Measurements from ENCODE around the gene COL23A1. TPM values are rescaled to one million over a fixed set of nuclear protein-coding genes. Genes with fewer than 3 reads are reported as not detected.
A peak's percentile ranks its signal among the peaks of the same experiment; 100 is the strongest.

The COL23A1 gene
- polyA plus RNA-seq, 2 of the 4 experiments (the other 2 are of a cell fraction): not detected

DNA sequence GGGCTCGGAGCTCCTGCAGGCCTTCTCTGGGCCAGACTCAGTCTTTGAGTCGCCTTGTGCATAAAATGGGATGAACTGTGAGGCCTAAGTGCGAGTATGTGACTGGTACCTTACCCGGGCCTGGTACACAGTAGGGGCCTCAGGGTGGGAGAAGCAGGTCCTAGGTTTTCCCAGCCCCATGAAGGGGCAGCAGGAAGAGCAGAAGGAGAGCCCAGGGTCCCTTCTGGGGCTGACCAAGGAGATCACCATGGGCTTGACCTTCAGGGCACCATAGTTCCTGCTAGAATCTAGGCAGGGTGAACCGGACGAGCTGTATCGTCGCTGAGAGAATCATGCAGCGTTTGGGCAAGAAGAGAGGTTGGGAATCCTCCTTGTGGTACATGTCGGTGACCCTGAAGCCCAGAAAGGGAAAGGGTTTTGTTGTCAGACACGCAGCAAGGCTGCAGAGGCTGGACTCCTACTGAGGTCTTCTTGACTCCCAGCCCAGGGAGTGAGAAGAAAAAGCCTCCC, 357.2 kb downstream of the COL23A1 start:
- TF ChIP-seq RNF2 (IDR thresholded peaks at IDR 0.05; ENCODE audit: borderline replicate concordance, low read depth): no peak
- no peak for TF ChIP-seq NPAS2 (CRISPR knock-in tag; IDR thresholded peaks at IDR 0.05; ENCODE audit: borderline replicate concordance)
- TF ChIP-seq TFCP2L1 (CRISPR knock-in tag; IDR thresholded peaks at IDR 0.05): no peak
- TF ChIP-seq PHF8 (IDR thresholded peaks at IDR 0.05; ENCODE audit: borderline replicate concordance, low read depth): 0 out of 2 replicates have a peak, but pooled peaks have one; percentile 31
- H3K9me3 ChIP-seq: no peaks in the 10 kb centered on the region
- DNase-seq (ENCODE audit: low read depth in 1 of 2, low spot score in 1 of 2): no peak
- POLR2A ChIA-PET: interaction anchor here (1.4 to 2.3 kb wide), 2 partner anchors 20 to 29 kb away, joined by 4 to 14 read pairs; partner anchors contain the start of gene HNRNPAB
- CTCF ChIA-PET: interaction anchor here (1.6 kb wide), 1 partner anchor 12 kb away, joined by 4 read pairs; no protein-coding TSS in a partner anchor
- H3K27ac ChIP-seq: peak overlapping the region; percentile 91 to 96
- peaks cover 18% of the 10 kb centered on the region for H3K4me1 ChIP-seq
- peak overlapping the region; percentile 93 for H3K4me3 ChIP-seq
- WGBS (ENCODE audit: missing lambda C conversion rate): 77% methylated on average over 11 of the region's 11 CpGs
- ATAC-seq: peak; percentile 25 to 36; a peak in 5 of 6 replicates
- FAIRE-seq: no peak
- peak overlapping the region; percentile 99 for H3K4me2 ChIP-seq

DNA sequence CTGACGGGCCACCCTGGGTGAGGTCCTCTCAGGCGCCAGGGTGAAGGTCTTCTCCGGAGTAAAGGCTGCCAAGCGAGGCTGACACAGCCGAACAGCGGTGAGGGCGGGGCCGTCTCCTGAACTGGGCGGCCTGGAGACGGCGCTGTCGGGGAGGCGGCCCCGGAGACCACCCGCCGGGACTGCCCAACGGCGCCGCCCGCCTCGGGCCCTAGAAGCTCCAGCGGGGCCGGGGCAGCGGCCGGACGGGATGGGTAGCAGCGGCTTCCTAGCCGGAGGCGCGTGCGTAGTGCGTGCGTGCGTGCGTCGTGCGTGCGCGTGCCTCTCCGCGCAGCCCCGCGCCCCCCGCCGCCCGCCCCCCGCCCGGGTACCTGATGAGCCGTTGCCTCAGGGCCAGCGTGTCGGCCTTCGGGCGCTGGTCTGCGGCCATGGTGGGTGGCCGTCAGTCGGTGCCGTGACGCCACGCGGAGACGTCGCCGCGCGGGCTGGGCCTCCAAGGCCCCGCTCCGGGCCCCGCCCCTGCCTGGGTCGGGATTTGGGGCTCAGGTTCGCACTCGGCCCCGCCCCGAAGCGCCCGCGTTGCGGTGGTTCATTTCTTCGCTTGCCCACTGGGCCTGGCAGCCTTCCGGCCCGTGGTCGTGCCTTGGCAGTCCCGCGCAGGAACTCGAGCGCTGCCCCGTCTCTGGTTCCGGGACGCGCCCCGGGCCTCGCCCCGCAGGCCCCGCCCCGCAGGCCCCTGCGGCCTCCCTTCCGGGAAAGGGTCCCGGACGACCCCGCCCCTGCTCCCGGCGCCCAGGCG, 357.9 kb downstream of the COL23A1 start, which contains the start of gene PHYKPL:
Gene PHYKPL, minus strand, starts transcription at position 679 of the 796 bp plus-strand sequence. Its CDS starts 252 bp downstream, at position 427.
- Histone ChIP-seq H3K4me2 (peak within 1 kb of the TSS; percentile 99), H3K4me3 (peak within 1 kb of the TSS; percentile 93), H3K27ac (peak within 1 kb of the TSS; percentile 91 to 96), H3K4me1 (peaks cover 18% of the 10 kb centered on the region), H3K9me3 (no peaks in the 10 kb centered on the region)
- peak; percentile 77 to 81 for ATAC-seq
- peak; percentile 64 to 80 for DNase-seq (ENCODE audit: low read depth in 1 of 2, low spot score in 1 of 2)
- CTCF ChIA-PET: interaction anchor here (0.6 to 1.6 kb wide), 2 partner anchors 11 to 60 kb away, joined by 3 to 4 read pairs; no protein-coding TSS in a partner anchor
- 0 out of 2 replicates have a peak, but pooled peaks have one; percentile 20 for TF ChIP-seq TP53 (CRISPR knock-in tag; IDR thresholded peaks at IDR 0.05)
- TF ChIP-seq, protein P1, sequence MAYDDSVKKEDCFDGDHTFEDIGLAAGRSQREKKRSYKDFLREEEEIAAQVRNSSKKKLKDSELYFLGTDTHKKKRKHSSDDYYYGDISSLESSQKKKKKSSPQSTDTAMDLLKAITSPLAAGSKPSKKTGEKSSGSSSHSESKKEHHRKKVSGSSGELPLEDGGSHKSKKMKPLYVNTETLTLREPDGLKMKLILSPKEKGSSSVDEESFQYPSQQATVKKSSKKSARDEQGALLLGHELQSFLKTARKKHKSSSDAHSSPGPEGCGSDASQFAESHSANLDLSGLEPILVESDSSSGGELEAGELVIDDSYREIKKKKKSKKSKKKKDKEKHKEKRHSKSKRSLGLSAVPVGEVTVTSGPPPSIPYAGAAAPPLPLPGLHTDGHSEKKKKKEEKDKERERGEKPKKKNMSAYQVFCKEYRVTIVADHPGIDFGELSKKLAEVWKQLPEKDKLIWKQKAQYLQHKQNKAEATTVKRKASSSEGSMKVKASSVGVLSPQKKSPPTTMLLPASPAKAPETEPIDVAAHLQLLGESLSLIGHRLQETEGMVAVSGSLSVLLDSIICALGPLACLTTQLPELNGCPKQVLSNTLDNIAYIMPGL (CRISPR knock-in tag; IDR thresholded peaks at IDR 0.05; ENCODE audit: borderline replicate concordance): no peak
- TF ChIP-seq HOXB13 (CRISPR knock-in tag; IDR thresholded peaks at IDR 0.05; ENCODE audit: low read depth): no peak
- TF ChIP-seq HEYL (CRISPR knock-in tag; IDR thresholded peaks at IDR 0.05): no peak
- peak; percentile 19; the same call in 1 of the 2 replicates for TF ChIP-seq HOXB5 (CRISPR knock-in tag; IDR thresholded peaks at IDR 0.05)
- no peak for TF ChIP-seq ELK1 (IDR thresholded peaks at IDR 0.05; ENCODE audit: low read depth, low read length)
- TF ChIP-seq, protein P2, sequence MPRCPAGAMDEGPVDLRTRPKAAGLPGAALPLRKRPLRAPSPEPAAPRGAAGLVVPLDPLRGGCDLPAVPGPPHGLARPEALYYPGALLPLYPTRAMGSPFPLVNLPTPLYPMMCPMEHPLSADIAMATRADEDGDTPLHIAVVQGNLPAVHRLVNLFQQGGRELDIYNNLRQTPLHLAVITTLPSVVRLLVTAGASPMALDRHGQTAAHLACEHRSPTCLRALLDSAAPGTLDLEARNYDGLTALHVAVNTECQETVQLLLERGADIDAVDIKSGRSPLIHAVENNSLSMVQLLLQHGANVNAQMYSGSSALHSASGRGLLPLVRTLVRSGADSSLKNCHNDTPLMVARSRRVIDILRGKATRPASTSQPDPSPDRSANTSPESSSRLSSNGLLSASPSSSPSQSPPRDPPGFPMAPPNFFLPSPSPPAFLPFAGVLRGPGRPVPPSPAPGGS (IDR thresholded peaks at IDR 0.05): 0 out of 3 replicates have a peak, but pooled peaks have one; percentile 52
- TF ChIP-seq RCOR1 (IDR thresholded peaks at IDR 0.05; ENCODE audit: low read depth, low read length): no peak
- no peak for TF ChIP-seq POLR2AphosphoS2 (conservative IDR thresholded peaks at IDR 0.05; ENCODE audit: low read length)
- peak; percentile 93 for TF ChIP-seq PHF8 (IDR thresholded peaks at IDR 0.05; ENCODE audit: borderline replicate concordance, low read depth)
- peak; percentile 68 for TF ChIP-seq POLR2A (IDR thresholded peaks at IDR 0.05; ENCODE audit: low read length)
- TF ChIP-seq, protein P3, sequence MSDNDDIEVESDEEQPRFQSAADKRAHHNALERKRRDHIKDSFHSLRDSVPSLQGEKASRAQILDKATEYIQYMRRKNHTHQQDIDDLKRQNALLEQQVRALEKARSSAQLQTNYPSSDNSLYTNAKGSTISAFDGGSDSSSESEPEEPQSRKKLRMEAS (IDR thresholded peaks at IDR 0.05): peak; percentile 79
- no peak for TF ChIP-seq ZFP36 (IDR thresholded peaks at IDR 0.05; ENCODE audit: borderline replicate concordance, partially characterized antibody)
- TF ChIP-seq JUN (IDR thresholded peaks at IDR 0.05): peak; percentile 57 to 73; a peak in 4 of 5 replicates
- no peak for TF ChIP-seq HOXA7 (CRISPR knock-in tag; IDR thresholded peaks at IDR 0.05)
- TF ChIP-seq KDM1A (IDR thresholded peaks at IDR 0.05; ENCODE audit: low read depth): no peak
- peak; percentile 34; the same call in 1 of the 2 replicates for TF ChIP-seq E2F6 (IDR thresholded peaks at IDR 0.05; ENCODE audit: borderline replicate concordance, low read depth)
- no peak for TF ChIP-seq ZSCAN20 (CRISPR knock-in tag; IDR thresholded peaks at IDR 0.05)
- peak; percentile 38; the same call in 1 of the 2 replicates for TF ChIP-seq MYC (IDR thresholded peaks at IDR 0.05; ENCODE audit: borderline replicate concordance, low read length)
- TF ChIP-seq EHF (CRISPR knock-in tag; IDR thresholded peaks at IDR 0.05): no peak
- WGBS (ENCODE audit: missing lambda C conversion rate): 2% methylated on average over 6 of the region's 102 CpGs
- FAIRE-seq: no peak
- POLR2A ChIA-PET: interaction anchor here (1.0 to 2.3 kb wide), 3 partner anchors 19 to 28 kb away, joined by 4 to 14 read pairs (median 5); partner anchors contain the start of gene HNRNPAB

All from A549 (cell line).